Stimulated activated CD4-positive, alpha-beta T cell treated with anti-CD3 and anti-CD28 coated beads, Interleukin-1b, Interleukin-23, amount 100 ng/mL, for 1 hour (primary cell): ENCODE data around the gene GP1BB.

Experiments used
- DNase-seq, 2 donors: peaks; one replicate each; pipeline ENCODE4 v3.0.0-alpha.2; 2020; ENCODE audit warnings: low read depth in 2 of 2

GP1BB gene

DNA sequence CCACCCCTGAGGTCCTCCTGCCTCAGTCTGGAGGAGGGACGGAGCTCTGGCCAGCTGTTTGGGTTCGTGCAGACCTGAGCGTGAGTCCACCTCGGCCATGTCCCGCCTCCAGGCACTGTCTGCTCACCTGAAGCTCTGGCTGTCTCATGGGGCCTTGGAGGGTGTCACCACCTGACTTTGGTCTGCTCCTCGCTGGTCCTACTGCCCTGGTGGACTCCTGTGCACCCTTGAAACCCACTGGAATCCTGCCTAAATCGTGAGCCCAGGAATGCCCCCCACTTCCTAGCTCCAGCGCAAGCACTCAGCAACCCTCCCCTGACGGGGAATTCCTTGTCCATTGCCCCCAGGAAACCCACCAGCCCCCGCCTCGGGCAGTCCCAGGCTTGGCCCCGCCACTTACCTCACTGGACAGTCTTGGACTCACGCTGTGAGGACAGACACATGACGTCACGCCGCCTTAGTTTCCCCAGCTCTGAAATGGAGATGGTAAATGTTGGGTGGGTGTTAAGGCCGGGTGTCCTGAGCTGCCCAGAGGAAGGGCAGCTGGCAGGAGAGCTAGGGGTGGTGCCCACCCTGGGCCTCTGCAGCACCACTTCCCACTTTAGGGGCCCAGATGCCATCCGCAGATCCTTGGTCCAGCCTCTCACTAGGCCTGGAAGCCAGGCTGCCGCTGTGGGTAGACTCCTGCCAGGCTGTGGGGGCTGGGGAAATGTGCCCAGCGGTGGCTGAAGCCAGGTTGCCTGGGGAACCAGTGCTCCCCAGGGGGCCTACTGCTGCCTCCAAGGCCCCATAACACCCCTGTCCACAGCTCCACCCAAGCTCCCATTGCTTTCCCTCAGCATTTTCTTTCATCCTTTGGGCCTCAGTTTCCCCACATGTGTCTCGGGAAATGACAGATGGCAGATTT is 19.1 kb downstream of the GP1BB start:
- no peak for DNase-seq

DNA sequence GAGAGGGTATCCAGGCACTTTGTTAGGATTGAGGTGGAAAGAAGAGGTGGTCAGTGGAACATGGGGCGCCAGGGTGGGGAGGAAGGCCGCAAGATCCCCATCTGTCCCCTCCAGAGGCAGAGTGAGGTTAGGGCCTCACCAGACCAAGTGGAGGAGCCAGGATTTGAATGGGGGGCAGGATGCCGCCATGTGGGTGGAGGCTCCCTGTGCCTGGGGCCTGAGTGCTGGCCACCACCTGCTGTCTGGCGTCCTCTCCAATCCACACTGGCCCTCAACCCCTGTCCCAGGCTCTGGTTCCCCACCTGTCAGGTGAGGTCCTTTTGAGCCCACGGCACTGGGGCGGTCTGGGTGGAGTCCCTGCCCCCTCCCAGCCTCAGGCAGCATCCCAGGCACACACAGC is 19.7 kb downstream of the GP1BB start:
- DNase-seq: no peak

DNA sequence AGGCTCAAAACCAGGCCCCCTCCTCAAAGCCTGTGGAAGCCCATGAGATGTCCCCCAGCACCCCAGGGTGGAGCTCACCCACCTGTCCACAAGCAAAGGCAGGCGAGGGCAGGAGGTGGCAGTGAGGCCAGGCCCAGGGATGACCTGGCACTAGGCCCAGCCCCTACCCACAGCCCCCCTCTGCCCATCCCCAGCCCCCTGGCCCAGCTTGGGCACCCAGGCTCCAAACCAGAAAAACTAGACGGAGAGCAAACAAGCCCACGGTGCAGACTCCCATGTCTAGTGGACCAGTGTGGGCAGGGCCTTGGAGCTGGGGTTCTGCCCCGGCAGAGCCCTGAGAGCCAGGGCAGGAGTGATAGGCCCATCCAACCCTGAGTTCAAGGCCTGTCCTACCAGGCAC is 20.3 kb downstream of the GP1BB start:
- no peak for DNase-seq

DNA sequence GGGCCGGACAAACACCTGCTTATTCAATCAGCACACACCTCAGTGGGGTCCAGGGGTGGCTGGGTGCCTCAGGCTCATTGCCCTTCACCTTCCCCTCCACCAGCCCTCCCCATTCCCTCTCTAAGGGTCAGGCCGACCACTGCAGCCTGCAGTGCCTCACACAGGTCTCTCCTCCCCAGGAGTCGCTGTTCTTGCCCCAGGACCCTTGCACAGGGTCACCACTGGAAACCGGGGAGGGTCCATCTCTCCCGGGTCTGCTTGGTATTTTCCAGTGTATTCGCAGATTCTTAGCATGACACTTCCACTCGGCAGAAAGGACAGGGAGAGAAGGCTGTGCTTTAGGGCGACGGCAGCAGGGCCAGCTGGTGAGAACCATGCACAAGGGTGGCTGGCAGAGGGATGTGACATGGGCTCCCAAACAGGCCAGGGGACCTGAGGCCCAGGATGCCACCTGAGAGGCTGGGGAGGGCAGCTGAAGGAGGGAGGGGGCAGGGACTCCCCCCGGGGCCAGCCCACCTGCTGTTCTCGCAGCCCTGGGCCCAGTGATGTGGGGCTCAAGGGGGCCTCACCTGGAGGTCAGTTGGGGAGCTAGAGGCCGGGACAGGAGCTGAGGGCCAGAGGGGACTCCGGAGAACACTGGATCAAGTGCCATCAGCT is 21.1 kb downstream of the GP1BB start:
- no peak for DNase-seq

DNA sequence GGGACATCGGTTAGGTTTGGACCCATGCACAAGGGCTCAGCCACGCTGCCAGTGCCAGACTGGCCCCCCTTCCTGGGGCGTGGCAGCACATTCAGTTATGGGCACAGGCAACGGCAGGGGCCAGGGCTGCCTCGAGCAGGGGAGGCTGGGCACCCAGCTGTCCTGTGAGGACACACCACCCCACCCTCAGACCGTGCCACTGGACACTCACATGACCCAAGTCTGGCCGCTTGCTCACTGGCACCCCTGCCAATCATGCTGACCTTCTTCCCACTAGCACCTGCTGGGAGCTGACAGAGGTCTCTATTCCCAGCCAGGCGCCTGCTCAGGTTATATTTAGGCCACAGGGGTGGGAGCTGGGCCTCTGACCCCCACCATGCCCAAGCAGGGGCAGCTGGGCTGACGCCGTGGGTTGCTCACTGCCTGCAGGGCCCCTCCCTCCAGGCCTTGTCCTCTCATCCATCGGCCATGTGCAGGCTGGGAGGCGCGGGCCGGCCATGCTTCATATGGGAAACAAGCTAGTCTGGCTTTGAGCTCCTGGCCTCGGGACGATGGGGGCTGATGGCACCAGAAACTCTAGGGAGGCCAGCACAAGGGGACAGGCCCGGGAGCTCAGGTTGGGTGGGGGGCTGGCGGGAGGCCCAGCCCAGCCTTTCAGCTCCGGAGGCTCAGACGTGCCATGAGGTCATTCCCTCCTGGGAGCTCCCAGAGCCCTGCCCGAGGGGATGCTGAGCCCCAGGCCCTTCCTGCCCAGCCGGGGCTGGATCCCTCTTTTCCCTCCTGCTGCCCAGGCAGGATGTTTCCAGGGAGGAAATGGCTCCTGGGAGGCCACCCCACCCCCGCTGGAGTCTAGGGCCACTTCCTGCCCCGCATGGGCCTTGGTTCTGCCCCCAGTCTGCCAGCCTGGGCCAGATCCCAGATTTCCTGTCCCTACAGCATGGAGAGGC is 22.1 kb downstream of the GP1BB start:
- no peak for DNase-seq

DNA sequence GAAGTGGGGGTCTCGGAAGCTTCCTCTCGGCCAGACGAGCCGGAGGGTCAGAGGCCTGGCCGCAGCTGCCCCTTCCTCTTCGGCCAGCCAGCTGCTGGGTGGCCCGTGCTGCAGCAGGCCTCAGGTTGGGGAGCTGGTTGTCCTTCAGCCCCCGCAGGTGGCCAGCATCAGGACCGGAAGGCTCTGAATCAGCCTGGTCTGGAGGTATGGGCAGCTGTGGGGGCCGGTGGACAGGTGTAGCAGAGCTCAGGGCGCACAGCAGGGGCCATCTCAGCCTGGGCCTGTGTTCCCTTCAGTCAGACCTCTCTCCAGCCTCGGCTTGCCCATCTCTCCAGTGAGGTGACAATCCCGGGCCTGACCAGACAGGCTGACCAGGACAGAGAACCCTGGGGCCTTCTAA is 23.4 kb downstream of the GP1BB start:
- no peak for DNase-seq

DNA sequence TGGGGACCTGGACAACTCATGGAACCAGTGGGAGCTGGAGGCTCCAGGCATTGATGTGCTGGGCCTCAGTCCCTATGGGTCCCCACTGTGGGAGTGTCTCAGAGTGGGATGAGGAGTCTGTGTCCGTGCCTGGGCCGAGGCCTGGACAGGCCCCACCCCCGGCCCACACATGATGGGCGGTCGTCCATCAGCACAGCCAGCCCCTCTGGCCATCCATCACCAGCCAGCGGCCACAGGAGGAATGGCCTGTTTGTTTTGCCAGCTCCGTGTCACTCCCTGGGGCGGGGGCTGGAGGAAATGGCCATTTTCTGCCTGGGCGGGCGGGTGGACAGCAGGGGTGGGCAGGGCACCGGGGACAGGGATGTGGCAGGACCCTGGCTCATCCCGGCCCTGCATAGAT is 24.2 kb downstream of the GP1BB start:
- no peak for DNase-seq

DNA sequence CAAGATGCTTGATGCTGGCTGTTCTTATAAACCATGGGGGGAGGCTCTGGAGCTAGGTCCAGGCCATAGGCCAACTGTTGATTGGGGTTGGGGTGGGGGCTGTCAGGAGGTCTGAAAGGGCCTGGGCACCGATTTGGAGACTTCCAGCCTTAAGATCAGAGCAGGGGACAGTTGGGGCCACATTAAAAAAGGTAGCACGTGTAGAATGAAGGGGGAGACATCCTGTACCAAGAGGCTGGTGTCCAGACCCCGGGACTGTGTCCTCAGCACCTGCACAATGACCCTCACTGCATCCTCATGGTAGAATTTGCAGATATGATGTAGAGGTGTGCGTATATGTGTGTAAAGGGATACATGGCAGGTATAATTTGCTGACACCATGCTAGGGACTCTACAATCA is 24.8 kb downstream of the GP1BB start:
- DNase-seq: no peak

DNA sequence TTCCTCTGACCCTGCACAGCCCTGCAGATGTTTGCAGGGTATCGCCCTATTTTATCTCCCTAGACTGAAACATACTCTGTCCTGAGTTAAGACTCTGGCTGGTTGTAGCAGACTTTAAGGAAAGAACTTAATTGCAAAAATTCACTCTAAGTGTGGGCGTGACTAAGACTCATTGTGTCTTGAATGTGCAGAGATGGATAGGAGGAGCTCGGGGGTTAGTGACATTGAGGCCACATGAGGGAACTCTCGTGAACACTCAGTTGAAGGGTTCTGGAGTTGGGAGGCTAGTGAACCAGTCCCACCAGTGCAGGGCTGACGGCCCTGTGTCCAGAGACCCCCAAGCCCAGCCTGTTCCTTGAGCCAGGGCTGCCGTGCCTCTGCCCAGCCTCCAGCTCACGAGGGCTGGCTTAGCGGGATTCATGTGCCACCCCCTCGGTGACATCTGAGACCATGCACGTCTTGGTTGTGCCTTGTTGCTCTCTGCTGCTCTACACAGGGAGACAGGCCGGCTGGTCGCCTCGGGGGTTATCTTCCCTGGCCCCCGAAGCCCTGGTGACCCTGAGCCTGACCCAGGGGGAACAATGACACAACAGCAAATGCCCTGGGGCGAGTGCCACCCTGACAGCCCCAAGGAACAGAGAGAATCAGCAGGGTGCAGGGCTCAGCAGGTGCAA is 25.8 kb downstream of the GP1BB start:
- DNase-seq: no peak

DNA sequence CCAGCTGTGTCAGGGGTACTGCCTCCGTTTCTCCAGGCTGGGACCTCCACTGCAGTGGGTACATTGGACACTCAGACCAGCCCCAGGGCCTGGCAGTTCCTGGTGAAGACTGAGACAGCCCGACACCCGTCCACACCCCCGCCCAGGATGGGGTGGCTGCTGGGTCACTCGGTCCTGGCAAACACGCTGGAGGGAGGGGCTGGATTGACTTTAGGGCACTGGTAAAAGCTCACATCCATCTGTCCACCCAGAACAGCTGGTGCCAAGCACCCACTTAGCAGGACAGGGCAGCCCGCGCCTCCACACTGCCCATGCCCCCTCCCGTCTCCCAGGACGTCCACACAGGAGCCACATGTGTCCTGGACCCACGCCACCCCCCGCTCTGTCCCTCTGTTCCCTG is 26.5 kb downstream of the GP1BB start:
- DNase-seq: no peak

DNA sequence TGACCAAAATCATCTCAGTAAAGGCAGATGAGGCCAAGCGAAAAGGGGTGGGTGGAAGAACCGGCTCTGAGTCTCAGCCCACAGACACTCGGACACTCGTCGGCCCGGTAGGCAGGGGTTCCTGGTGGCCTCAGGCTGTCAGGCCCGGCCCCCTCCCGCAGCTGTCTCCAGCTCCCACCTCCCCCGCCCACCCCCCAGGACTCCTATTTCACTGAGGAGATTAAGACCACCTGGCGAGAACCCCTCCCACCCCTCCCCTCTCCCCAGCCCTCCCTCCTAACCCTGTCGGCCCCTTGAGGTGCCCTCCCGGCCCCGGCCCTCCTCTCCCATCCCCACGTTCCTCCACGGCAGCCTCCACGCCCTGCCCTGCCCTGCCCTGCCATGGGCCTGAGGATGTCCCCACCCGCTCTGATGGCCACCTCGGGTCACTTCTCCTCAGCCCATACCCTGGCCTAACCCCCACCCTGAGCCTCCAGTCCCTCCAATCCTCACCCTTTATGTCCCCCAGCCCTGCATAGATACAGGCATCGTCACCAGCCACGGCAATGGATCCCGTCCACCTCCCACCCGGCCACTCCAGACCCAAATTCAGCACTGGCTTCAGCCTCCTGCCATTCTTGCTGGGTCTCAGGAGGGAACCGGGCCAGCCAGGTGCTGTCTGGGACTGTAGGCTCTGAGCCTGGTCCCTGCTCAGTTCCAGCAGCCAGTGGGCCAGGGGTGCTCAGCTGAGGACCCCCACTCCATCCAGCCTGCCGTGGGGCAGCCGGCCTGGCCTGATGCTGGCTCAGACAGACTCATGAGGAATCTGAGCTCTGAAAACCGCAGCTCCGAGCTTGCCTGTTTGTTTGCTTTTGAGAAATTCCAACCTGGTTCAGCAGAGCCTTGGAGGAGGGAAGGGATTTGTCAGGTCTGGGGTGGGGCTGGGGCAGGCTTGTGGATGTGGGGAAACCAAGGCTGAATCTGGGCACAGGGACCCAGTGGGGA is 27.5 kb downstream of the GP1BB start:
- no peak for DNase-seq

DNA sequence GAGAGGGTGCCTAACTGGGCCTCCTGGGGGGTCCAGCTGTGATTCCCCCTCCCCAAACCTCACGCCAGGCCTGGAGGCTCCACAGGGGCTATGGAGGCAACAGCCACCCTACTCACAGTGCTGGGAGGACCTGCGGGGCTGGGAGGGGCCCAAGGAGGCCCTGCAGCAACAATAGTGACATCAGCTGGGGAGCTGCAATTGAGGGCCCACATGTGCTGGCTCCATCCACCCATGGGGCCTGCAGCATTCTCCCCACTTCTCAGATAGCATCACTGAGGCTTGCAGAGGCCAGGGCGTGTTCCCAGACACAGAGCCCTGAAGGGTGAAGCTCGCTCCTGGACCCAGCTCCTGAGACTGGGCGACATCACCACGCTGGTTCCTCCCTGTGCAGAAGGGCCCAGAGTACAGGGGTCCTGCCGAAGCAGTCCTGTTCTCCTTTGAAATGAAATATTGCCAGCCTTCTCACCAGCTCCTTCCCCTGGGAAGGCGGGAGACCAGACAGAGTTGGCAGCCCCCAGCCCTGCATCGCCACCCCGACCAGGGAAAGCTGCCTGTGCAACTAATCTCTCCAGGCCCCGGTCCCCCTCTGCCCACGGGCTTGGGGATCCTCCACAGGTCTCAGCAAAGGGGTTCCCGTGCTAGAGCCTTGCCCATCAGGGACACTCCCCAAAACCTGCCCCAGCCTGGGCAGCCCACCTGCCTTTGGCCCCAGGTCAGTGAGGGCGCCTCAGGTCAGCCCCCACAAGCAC is 28.3 kb downstream of the GP1BB start:
- no peak for DNase-seq

DNA sequence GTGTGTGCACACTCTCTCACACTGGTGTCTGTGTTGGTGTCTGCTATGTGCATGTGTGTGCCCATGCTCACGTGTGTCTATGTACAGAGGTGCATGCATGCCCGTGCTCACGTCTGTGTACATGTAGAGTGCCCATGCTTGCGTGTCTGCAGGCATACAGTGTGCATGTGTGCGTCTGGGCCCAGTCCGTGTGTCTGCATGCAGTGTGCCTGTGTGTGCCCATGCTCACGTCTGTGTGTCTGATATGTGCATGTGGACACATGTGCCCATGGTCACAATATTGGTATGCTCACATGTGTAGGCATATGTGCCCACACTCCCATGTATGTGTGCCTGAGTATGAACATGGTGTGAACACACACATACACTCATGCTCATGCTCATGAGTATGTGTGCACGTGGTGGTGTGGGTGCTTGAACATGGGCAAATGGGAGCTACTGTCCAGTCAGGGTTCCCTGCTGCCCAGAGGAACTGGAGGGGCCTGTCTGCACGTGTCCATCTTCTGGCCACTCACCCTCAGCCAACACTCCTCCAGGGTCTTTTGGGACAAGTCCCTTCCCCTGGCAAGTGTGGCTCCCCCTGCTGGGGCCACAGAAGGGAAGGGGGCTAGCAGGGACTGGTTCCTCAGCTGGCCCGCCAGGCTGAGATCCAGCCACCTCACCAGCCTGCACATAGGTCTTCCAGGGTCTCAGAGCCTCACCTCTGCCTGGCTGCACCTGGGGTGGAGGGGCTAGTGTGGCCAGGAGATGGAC is 29.9 kb downstream of the GP1BB start:
- DNase-seq: no peak

DNA sequence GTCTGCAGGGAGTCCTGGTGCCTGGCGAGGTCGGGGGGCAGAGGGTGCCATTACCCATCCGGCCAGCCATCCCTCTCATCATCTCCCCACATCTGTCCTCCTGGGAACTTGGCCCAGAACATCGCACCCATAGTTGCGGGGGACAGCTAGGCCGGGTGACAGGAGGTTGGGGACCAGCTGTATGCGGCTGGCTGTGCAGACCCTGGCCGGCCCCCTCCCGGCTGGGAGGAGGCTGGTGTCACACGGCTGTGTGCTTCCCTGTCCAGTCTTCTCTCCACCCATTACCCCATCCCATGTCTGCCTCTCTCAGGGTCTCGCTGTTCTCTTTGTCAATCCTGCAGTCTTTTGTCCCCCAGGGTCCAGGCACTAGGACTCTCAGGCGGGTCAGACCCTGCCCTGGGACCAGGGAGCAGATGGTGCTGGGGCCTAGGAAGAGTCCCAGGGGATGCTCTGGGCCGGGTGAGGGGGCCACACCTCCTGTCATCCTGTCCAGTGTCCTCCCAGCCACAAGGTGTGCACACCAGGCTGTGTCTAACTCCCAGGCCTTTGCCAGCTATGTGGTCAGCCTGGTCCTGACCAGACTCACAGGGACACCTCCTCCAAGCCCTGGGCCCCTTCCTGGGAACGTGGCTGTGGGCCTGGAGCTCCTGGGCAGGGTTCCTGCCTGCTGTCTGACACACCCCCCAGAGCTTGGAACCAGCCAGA is 30.8 kb downstream of the GP1BB start:
- DNase-seq: no peak

DNA sequence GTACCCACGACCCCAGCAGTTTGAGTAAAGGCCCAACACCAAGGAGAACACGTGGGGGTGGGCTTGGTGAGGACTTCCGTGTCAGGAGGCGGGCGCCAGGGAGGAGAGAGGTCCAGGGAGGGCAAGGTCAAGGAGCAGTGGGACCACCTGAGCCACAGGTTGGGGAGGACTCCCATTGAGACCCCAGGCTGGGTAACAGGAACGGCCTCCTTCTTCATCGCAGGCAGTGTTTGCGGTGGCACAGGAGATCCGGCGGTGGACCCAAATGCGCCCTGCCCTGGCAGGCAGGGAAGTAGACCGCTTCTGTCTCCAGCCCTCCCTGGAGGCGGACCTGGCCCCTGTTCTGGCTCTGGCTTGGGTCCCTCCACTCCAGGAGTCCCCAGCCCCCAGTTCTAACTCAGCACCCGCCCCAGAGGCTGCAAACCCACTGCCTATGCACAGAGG is 31.4 kb downstream of the GP1BB start:
- no peak for DNase-seq

DNA sequence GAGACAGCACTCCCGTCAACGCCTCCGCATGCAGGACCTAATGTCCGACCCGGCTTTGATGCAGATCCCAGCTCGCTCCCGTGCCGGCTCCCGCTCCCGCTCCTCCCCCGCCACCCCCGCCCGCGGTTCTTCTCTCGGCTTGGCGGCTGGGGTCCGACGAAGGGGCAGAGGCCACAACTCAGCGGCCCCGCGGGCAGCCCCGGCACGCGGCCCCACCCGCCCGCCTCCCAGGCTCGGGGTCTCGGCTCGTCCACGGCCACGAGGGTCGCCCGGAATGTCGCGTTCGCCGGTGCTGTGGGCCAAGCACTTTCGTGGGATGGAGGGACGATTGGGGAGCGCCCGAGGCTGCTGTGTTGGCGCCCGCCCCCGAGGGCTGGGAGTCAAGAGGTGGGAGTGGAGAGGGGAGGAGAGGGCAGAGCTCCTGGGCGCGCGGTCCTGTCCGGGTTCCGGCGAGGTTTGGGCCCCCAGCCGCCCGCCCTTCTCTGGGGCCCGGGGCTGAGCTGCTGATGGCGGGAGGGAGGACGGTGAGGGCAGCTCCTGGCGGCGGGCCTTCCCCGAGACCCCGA is 31.9 kb downstream of the GP1BB start:
- no peak for DNase-seq

DNA sequence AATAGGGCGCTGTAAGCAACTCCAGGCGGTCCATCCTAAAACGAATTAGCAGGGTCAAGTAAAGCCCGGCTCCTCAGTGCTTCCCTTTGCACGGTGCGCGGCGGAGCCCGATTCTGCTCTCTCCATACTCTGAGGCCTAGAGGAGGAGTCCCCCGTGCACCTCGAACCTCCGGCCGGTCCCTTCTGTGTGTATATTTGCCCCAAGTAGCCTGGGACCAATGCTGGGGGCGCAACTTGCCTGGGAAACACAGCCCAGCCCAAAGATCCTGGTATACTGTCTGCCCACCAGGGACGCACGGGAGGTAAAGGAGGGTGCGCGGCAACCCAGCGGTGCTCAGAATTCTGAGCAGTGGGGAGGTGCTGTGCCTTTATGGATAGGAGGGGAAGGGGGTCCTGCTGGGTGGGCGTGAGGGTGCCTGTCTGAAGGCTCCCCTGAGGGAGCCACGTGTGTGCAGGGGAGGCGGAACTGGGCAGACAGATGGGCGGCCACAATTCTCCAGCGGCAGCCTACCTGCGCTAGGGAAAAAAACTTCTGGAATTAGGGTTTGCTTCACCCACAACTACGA is 32.5 kb downstream of the GP1BB start:
- DNase-seq: no peak
